Measurements from ENCODE around the gene TFR2.

The TFR2 gene

GRCh38 chr7:100586266-100587025, 54.9 kb downstream of the TFR2 start, which contains the start of gene FBXO24:
Gene FBXO24, plus strand, starts transcription at chr7:100586328. Its CDS starts 298 bp downstream, at chr7:100586626.
- CTCF ChIA-PET, result interaction anchor here (0.6 to 13.2 kb wide), 18 partner anchors 10 to 156 kb away, joined by 3 to 138 read pairs (median 5); partner anchors contain the start of genes MOSPD3, PCOLCE and POP7
- no peak for TF ChIP-seq CTCF (IDR thresholded peaks at IDR 0.05; ENCODE audit: insufficient read depth, low read length, missing control alignments)

GRCh38 chr7:100585511-100586265, 55.7 kb downstream of the TFR2 start, which contains the start of gene LRCH4:
Gene LRCH4, minus strand, starts transcription at chr7:100586129. Its CDS starts 29 bp downstream, at chr7:100586100.
- no peak for TF ChIP-seq CTCF (IDR thresholded peaks at IDR 0.05; ENCODE audit: insufficient read depth, low read length, missing control alignments)
- peak within 1 kb of the TSS; percentile 92 for H3K4me3 ChIP-seq (ENCODE audit: low read depth, low read length)
- POLR2A ChIA-PET, result interaction anchor here (0.6 to 3.8 kb wide), 28 partner anchors 8 to 300 kb away, joined by 3 to 48 read pairs (median 5); partner anchors contain the start of genes GIGYF1, GNB2, MEPCE and PCOLCE
- CTCF ChIA-PET, result interaction anchor here (0.6 to 13.2 kb wide), 21 partner anchors 10 to 155 kb away, joined by 3 to 138 read pairs (median 6); partner anchors contain the start of genes MOSPD3, PCOLCE and POP7
- no peak for DNase-seq (ENCODE audit: low read depth, low spot score)

More at GRCh38 chr7:100586266-100587025, 54.9 kb downstream of the TFR2 start, which contains the start of gene FBXO24:
- DNase-seq (ENCODE audit: low read depth, low spot score), result peak; percentile 100
- POLR2A ChIA-PET, result interaction anchor here (0.6 to 3.8 kb wide), 25 partner anchors 8 to 300 kb away, joined by 3 to 48 read pairs (median 5); partner anchors contain the start of genes GNB2, MOSPD3, PCOLCE and POP7
- peak within 1 kb of the TSS; percentile 92 for H3K4me3 ChIP-seq (ENCODE audit: low read depth, low read length)

- H3K4me3 ChIP-seq (ENCODE audit: low read depth, low read length), result peak overlapping the region; percentile 84
- ChIA-PET CTCF (interaction anchor here (0.8 to 13.2 kb wide), 13 partner anchors 11 to 268 kb away, joined by 3 to 138 read pairs (median 11); partner anchors contain the start of genes PCOLCE, POP7 and SLC12A9), POLR2A (interaction anchor here (0.6 to 3.8 kb wide), 12 partner anchors 9 to 301 kb away, joined by 3 to 48 read pairs (median 6); partner anchors contain the start of genes GIGYF1, MEPCE, PCOLCE and POP7)
- DNase-seq (ENCODE audit: low read depth, low spot score), result no peak
- no peak for TF ChIP-seq CTCF (IDR thresholded peaks at IDR 0.05; ENCODE audit: insufficient read depth, low read length, missing control alignments)
Observed at GRCh38 chr7:100584683-100585510, 56.5 kb downstream of the TFR2 start.

- no peak for DNase-seq (ENCODE audit: low read depth, low spot score)
- peak overlapping the region; percentile 84 for H3K4me3 ChIP-seq (ENCODE audit: low read depth, low read length)
- CTCF ChIA-PET, result interaction anchor here (0.9 to 13.2 kb wide), 7 partner anchors 11 to 268 kb away, joined by 3 to 138 read pairs (median 11); partner anchors contain the start of genes PCOLCE and SLC12A9
- POLR2A ChIA-PET, result interaction anchor here (0.9 to 3.8 kb wide), 7 partner anchors 8 to 155 kb away, joined by 3 to 48 read pairs (median 6); partner anchors contain the start of genes MEPCE, PCOLCE, POP7 and ZCWPW1
- TF ChIP-seq CTCF (IDR thresholded peaks at IDR 0.05; ENCODE audit: insufficient read depth, low read length, missing control alignments), result no peak
Observed at GRCh38 chr7:100584054-100584682, 57.2 kb downstream of the TFR2 start.

All from AG04449 (cell line).